Activated naive CD8-positive, alpha-beta T cell treated with anti-CD3 and anti-CD28 coated beads, Interleukin-2, amount 10 ng/mL, durations not matched to agents 7 days and 5 days (primary cell): ENCODE measurements around the gene TMC4. TPM values are rescaled to one million over a fixed set of nuclear protein-coding genes. Genes with fewer than 3 reads are reported as not detected.
"Not testable (repeated sequence)": the region's sequence is repeated elsewhere in the genome, so short reads cannot be mapped to it uniquely, and the experiment has no call there.

Source experiments
- ATAC-seq: fragments of 150-1000 bp; cut with Tn5 transposase; one replicate; pipeline ENCODE4 v1.10.0; 2021; ENCODE audit warnings: low read depth, moderate library complexity
- POLR2A ChIA-PET: fragments of 350-600 bp; sonication (Branson Sonifier 250); formaldehyde crosslinking; loops from one replicate; lab custom pipeline; 2021; ENCODE audit warnings: antibody characterized with exemption; lab: Charles Lee
- DNase-seq: peaks from one replicate; pipeline ENCODE4 v3.0.0; 2021
- H3K27ac Mint-ChIP-seq: one replicate; pipeline ENCODE4 v1.8.0; 2022; ENCODE audit warnings: mild to moderate bottlenecking, mixed read lengths
- H3K27me3 Mint-ChIP-seq: one replicate; pipeline ENCODE4 v1.8.0; 2022; ENCODE audit warnings: mild to moderate bottlenecking, moderate library complexity, mixed read lengths
- H3K36me3 Mint-ChIP-seq: one replicate; pipeline ENCODE4 v1.8.0; 2021; ENCODE audit warnings: mild to moderate bottlenecking, mixed read lengths
- H3K4me1 Mint-ChIP-seq: one replicate; pipeline ENCODE4 v1.8.0; 2021; ENCODE audit warnings: mixed read lengths
- H3K4me3 Mint-ChIP-seq: one replicate; pipeline ENCODE4 v1.8.0; 2022; ENCODE audit warnings: mild to moderate bottlenecking, moderate library complexity, mixed read lengths
- H3K9me3 Mint-ChIP-seq: one replicate; pipeline ENCODE4 v1.8.0; 2021; ENCODE audit warnings: mixed read lengths
- total RNA-seq, 2 experiments: library from RNA; stranded (reverse); gene quantifications; one replicate each; pipeline ENCODE4 v1.2.3, GENCODE V29; 2021

Gene TMC4, protein sequence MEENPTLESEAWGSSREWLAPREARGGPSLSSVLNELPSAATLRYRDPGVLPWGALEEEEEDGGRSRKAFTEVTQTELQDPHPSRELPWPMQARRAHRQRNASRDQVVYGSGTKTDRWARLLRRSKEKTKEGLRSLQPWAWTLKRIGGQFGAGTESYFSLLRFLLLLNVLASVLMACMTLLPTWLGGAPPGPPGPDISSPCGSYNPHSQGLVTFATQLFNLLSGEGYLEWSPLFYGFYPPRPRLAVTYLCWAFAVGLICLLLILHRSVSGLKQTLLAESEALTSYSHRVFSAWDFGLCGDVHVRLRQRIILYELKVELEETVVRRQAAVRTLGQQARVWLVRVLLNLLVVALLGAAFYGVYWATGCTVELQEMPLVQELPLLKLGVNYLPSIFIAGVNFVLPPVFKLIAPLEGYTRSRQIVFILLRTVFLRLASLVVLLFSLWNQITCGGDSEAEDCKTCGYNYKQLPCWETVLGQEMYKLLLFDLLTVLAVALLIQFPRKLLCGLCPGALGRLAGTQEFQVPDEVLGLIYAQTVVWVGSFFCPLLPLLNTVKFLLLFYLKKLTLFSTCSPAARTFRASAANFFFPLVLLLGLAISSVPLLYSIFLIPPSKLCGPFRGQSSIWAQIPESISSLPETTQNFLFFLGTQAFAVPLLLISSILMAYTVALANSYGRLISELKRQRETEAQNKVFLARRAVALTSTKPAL
- 1 to 10 TPM; 1.7 to 3.0 TPM for total RNA-seq

GRCh38 chr19:54172471-54173358 is at the start of gene TMC4:
Gene TMC4 (minus strand): TSS chr19:54173160. CDS start chr19:54173117, 43 bp downstream.
- Mint-ChIP-seq H3K36me3 (no peaks in the 10 kb centered on the region), H3K9me3 (no peaks in the 10 kb centered on the region), H3K4me3 (no peak within 1 kb of the TSS), H3K4me1 (no peaks in the 10 kb centered on the region), H3K27me3 (no peaks in the 10 kb centered on the region), H3K27ac (no peak within 1 kb of the TSS)
- DNase-seq (no peak), ATAC-seq (no peak)
- POLR2A ChIA-PET = interaction anchor here (0.7 to 1.3 kb wide), 3 partner anchors 9 to 17 kb away, joined by 3 to 5 read pairs (median 3); partner anchors contain the start of genes LENG1 and MBOAT7

- H3K9me3 Mint-ChIP-seq, H3K27ac Mint-ChIP-seq, H3K36me3 Mint-ChIP-seq, DNase-seq, POLR2A ChIA-PET, H3K4me3 Mint-ChIP-seq, H3K4me1 Mint-ChIP-seq, ATAC-seq: not testable (repeated sequence)
- H3K27me3 Mint-ChIP-seq = peaks cover 16% of the 10 kb centered on the region
Measured at GRCh38 chr19:54221947-54222346, 49.0 kb upstream of the TMC4 start.

GRCh38 chr19:54219702-54220101 is 46.7 kb upstream of the TMC4 start:
- H3K27me3 Mint-ChIP-seq, DNase-seq, POLR2A ChIA-PET, H3K36me3 Mint-ChIP-seq, ATAC-seq, H3K27ac Mint-ChIP-seq, H3K4me3 Mint-ChIP-seq, H3K9me3 Mint-ChIP-seq, H3K4me1 Mint-ChIP-seq: not testable (repeated sequence)

DNA sequence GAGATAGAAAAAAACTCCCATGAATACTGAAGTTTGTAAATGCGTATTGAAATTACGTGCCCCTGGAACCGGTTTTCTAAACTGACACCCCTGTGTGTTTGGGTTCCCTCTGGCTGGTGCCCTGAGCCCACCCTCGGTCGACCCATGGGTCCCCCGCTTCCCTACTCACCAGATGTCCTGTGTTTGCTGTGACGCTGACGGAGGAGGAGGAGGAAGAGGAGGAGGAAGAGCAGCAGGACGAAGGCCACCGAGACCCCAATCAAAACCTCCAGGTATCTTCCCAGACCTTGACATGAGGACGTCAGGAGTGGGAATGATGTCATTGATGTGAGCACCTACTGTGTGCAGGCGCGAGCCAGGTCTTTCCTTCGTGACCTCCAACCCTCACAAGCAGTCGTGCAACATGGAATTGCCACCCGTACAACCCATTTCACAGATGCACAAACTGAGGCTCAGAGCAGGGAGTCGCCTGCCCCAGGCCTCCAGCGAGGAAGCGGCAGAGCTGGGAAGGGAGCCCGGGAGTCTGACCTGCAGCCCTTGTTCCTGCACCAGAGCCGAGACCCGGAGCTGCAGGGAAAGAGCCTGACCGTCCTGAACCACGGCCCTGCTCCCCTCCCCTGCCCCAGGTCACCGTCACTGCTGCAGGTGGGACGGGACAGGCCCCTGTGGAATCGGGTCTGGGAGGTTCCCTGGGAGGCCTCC is 46.2 kb upstream of the TMC4 start:
- H3K36me3 Mint-ChIP-seq = peaks cover 1% of the 10 kb centered on the region
- H3K27me3 Mint-ChIP-seq = peaks cover 7% of the 10 kb centered on the region
- POLR2A ChIA-PET = no interaction called here

DNA sequence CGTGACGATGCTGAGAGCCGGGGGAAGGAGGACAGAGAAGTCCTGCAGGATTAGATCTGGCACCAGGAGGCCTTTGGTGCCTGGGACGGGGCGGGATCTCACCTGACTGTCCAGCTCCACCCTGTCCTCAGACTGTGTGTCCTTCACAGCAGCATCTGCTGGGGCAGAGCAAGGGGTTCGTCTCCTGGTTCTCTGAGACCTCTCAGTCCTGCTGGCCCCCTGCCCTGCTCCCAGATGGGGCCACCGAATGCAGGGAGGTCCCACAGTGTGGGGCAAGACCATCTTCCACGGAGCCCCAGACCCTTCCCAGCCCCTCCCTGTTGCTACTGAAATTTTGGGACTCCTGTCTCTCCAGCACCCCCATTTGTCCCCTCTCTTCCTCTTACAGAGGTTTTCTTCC is 45.3 kb upstream of the TMC4 start:
- peaks cover 2% of the 10 kb centered on the region for H3K27me3 Mint-ChIP-seq
- H3K4me1 Mint-ChIP-seq = peaks cover 5% of the 10 kb centered on the region
- no peaks in the 10 kb centered on the region for H3K9me3 Mint-ChIP-seq
- POLR2A ChIA-PET = no interaction called here
- ATAC-seq (no peak), DNase-seq (no peak)
- peaks cover 2% of the 10 kb centered on the region for H3K36me3 Mint-ChIP-seq
- H3K4me3 Mint-ChIP-seq = no peak overlapping the region
- H3K27ac Mint-ChIP-seq = no peak overlapping the region

More for the DNA sequence above, 46.2 kb upstream of the TMC4 start:
- Mint-ChIP-seq H3K4me3 (no peak overlapping the region), H3K9me3 (no peaks in the 10 kb centered on the region), H3K27ac (no peak overlapping the region), H3K4me1 (peaks cover 5% of the 10 kb centered on the region)
- no peak for ATAC-seq
- DNase-seq = no peak

DNA sequence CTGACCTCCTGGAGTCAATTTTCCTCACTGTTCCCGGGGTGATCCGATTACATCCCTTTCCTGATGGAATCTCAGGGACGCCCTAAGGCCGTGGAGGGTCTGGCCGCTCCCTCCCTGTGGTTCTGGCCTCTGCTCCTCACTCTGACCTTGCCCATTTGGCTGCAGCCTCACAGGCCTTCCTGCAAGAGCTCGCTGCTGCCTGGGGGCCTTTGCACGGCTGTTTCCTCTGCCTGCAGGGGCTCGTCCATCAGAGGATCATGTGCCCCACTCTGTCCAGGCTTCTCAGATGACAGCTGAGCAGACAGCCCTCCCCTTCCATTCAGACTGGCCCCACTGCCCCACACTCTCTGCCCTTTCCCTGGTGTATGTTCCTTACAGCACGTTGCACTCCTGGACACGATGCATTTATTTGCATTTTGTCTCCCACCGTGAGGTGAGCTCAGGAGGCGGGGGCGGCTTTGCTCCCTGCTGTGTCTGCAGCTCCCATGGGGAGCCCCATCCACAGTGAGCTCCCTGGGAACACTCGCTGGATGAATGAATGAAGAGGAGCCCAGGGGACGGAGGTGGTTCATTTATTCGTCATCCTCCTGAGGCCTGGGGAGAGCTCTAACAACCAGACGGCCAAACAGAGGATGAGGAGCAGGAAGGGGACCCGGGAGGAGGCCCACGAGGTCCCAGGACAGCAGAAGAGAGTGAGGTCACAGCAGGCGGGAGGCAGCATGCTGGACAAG is 44.7 kb upstream of the TMC4 start:
- H3K4me1 Mint-ChIP-seq, H3K36me3 Mint-ChIP-seq, DNase-seq, H3K27ac Mint-ChIP-seq, H3K4me3 Mint-ChIP-seq, H3K9me3 Mint-ChIP-seq, H3K27me3 Mint-ChIP-seq, POLR2A ChIA-PET, ATAC-seq: not testable (repeated sequence)

GRCh38 chr19:54216869-54217268 is 43.9 kb upstream of the TMC4 start:
- Mint-ChIP-seq H3K4me1 (no peaks in the 10 kb centered on the region), H3K4me3 (no peak overlapping the region), H3K36me3 (peaks cover 7% of the 10 kb centered on the region), H3K9me3 (no peaks in the 10 kb centered on the region), H3K27me3 (no peaks in the 10 kb centered on the region), H3K27ac (no peak overlapping the region)
- ATAC-seq (no peak), DNase-seq (no peak)
- POLR2A ChIA-PET = no interaction called here

- H3K4me1 Mint-ChIP-seq = peaks cover 16% of the 10 kb centered on the region
- POLR2A ChIA-PET, H3K27me3 Mint-ChIP-seq, ATAC-seq, H3K9me3 Mint-ChIP-seq, DNase-seq, H3K27ac Mint-ChIP-seq, H3K4me3 Mint-ChIP-seq: not testable (repeated sequence)
- H3K36me3 Mint-ChIP-seq = peaks cover 17% of the 10 kb centered on the region
Measured at GRCh38 chr19:54214734-54215133, 41.8 kb upstream of the TMC4 start.

DNA sequence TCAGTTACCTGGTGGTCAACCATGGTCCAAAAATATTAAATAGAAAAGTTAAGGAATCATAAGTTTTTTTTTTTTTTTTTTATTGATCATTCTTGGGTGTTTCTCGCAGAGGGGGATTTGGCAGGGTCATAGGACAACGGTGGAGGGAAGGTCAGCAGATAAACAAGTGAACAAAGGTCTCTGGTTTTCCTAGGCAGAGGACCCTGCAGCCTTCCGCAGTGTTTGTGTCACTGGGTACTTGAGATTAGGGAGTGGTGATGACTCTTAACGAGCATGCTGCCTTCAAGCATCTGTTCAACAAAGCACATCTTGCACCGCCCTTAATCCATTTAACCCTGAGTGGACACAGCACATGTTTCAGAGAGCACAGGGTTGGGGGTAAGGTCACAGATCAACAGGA is 41.3 kb upstream of the TMC4 start:
- Mint-ChIP-seq H3K36me3 (peaks cover 17% of the 10 kb centered on the region), H3K4me1 (peaks cover 19% of the 10 kb centered on the region)
- H3K4me3 Mint-ChIP-seq, ATAC-seq, H3K27ac Mint-ChIP-seq, H3K27me3 Mint-ChIP-seq, POLR2A ChIA-PET, DNase-seq, H3K9me3 Mint-ChIP-seq: not testable (repeated sequence)

GRCh38 chr19:54211235-54211634 is 38.3 kb upstream of the TMC4 start:
- H3K4me3 Mint-ChIP-seq = peak overlapping the region; percentile 43
- peaks cover 34% of the 10 kb centered on the region for H3K36me3 Mint-ChIP-seq

DNA sequence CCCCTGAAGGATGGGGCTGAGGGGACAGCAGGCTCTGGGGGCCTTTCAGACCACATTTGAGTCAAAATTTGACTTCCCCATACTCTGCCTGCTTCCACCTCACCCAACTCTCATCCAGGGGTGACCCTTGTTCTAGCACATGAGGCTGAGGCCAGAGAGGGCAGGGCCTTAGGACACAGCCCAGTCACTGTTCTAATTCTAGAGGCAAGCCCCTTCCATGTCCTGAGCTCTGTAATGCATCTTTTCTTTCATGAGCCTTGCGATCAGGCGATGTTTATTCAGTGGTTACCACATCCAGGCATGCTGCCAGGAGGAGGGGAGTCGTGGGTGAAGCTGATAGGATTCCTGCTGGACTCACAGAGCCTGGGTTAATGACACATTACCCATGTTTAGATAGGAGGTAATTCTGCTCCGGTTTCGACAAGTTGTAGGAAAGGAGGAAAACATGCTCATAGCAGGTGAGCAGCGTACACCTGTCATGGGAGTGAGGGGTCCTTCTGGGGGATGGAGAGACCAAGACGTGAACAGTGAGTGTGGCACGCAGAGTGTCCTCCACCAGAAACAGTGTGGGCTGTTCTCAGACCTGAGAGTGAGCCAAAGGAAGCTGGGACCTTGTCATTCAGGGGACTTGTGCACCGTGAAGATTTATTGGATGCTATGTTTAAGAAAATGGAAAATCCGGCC is 37.0 kb upstream of the TMC4 start:
- peaks cover 39% of the 10 kb centered on the region for H3K36me3 Mint-ChIP-seq
- peaks cover 4% of the 10 kb centered on the region for H3K27me3 Mint-ChIP-seq
- POLR2A ChIA-PET = interaction anchor here (1.5 to 3.7 kb wide), 3 partner anchors 9 to 21 kb away, joined by 9 to 21 read pairs (median 18); partner anchors contain the start of genes MBOAT7, RPS9 and TSEN34
- DNase-seq (no peak), ATAC-seq (no peak)
- peak overlapping the region; percentile 35 for H3K4me3 Mint-ChIP-seq
- H3K27ac Mint-ChIP-seq = peak overlapping the region; percentile 60
- peaks cover 51% of the 10 kb centered on the region for H3K4me1 Mint-ChIP-seq
- H3K9me3 Mint-ChIP-seq = no peaks in the 10 kb centered on the region

More at GRCh38 chr19:54211235-54211634, 38.3 kb upstream of the TMC4 start:
- peaks cover 4% of the 10 kb centered on the region for H3K27me3 Mint-ChIP-seq
- DNase-seq = no peak
- peaks cover 44% of the 10 kb centered on the region for H3K4me1 Mint-ChIP-seq
- POLR2A ChIA-PET = interaction anchor here (1.5 to 3.7 kb wide), 3 partner anchors 10 to 22 kb away, joined by 9 to 21 read pairs (median 18); partner anchors contain the start of genes MBOAT7, RPS9 and TSEN34
- no peaks in the 10 kb centered on the region for H3K9me3 Mint-ChIP-seq
- no peak for ATAC-seq
- H3K27ac Mint-ChIP-seq = peak overlapping the region; percentile 57
